Measurements from ENCODE around the gene SCYGR1.
"Not testable (repeated sequence)": the region's sequence is repeated elsewhere in the genome, so short reads cannot be mapped to it uniquely, and the experiment has no call there.

The SCYGR1 gene, protein sequence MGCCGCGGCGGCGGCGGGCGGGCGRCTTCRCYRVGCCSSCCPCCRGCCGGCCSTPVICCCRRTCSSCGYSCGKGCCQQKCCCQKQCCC

GRCh38 chr2:227387583-227387982 lies at the start of gene SCYGR1:
Gene SCYGR1 (minus strand): TSS chr2:227387949. CDS start chr2:227387949, 0 bp downstream.
- DNase-seq = not testable (repeated sequence)

DNA sequence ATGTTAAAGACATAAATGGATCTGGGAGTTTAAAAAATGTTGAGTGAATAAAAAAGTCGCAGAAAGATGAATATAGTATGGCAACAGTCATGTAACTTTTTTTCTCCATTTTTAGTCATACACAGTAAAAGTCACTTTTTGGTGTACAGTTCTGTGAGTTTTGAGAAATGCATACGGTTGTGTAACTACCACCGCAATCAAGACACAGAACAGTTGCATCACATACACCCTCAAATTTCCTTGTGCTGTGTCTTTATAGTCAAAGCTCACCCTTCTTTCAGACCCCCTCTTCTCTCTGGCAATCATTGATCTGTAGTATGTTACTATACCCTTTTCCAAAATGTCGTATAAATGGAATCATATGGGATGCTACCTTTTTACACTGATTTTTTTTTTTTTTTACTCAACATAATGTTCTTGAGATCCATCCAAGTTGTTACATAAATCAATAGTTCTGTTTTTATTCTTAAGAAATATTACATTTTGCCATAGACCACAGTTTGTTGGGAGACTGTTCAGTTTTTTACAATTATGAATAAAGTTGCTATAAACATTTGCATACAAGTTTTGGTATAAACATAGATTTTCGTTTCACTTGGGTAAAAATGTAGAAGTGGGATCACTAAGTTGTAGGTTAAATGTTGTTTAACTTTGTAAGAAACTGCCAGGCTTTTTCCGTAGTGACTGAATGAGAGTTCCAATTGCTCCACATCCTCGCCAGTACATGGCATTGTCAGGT lies 48.9 kb upstream of the SCYGR1 start:
- DNase-seq = no peak

DNA sequence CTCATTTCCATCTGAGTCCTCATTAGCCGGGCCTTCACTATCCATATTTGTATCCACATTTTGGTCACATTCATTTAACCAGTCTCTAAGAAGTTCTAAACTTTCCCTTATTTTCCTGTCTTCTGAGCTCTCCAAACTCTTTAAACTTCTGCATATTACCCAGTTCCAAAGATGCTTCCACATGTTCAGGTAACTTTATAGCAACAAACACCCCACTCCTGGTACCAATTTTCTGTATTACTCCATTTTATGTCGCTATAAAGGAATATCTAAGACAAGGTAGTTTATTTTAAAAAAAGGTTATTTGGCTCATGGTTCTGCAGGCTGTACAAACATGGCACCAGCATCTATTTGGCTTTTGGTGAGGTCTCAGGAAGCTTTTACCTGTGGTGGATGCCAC lies 45.4 kb upstream of the SCYGR1 start:
- DNase-seq = no peak

- DNase-seq = no peak
Observed at GRCh38 chr2:227430639-227431038, 42.9 kb upstream of the SCYGR1 start.

GRCh38 chr2:227428731-227429285 lies 41.1 kb upstream of the SCYGR1 start:
- DNase-seq = no peak

- DNase-seq = no peak
Observed at GRCh38 chr2:227423656-227424499, 36.1 kb upstream of the SCYGR1 start.

DNA sequence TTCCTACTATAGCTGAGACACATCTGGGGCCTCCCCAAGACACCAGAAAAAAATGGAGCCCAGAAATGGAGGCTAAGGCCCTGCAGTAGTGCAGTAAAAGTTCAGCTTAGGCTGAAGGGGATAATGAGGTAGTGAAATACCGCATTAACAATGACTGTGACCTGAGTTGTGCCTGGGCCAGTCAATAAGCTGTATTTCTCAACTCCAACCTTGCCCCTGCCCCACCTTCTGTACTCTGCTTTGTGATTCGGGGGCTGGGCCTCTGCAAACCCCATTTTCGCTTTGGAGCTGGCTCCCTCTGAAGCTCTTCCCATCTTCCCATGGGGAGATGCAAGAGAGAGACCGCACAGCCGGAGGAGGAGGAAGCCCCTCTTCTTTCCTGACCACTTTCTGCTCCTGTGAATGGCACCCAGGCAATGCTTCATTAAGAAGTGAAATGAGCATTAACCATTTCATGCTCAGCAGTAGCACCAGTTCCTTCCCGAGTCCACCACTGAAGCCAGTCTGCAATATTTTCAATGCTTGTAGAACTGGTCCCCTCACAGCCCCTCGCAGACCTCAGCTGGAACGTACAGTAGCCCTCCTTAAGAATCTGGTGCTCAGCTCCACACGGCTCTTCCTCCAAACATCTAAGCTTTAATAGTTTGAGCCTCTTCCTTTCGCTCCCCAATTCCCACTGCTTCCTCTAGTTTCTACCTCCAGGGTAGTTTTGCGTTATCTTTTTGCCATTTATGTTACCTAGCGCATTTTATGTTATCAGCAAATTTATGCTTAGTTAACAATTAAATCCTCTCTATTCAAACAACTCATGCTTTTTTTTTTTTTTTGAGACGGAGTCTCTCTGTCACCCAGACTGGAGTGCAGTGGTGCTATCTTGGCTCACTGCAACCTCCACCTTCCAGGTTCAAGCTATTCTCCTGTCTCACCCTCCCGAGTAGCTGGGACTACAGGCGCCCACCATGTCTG lies 32.6 kb upstream of the SCYGR1 start:
- DNase-seq = no peak

DNA sequence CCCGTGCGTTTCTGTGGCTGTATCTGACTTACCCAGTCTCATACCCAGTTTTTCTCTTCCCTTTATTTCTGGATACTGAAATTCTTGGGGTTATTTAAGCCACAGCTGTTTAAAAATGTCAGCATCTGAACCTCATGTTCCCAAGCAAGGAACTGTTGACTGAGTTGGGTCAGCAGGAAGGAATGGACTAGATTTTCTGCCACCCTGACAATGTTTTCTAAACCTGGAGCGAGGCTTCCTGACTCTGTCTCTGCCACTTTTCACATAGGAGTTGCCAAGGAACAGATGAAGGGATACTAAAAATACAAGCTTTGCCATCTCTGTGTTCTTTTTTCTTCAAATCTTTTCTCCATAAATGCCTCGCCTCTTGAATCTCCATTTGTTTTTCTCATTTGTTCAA lies 29.0 kb upstream of the SCYGR1 start:
- no peak for DNase-seq

GRCh38 chr2:227415538-227416424 lies 28.0 kb upstream of the SCYGR1 start:
- peak; percentile 71 for DNase-seq

- DNase-seq = no peak
Observed at GRCh38 chr2:227414846-227415245, 27.1 kb upstream of the SCYGR1 start.

- no peak for DNase-seq
Observed at GRCh38 chr2:227413371-227413770, 25.6 kb upstream of the SCYGR1 start.

- no peak for DNase-seq
Observed at GRCh38 chr2:227412877-227413276, 25.1 kb upstream of the SCYGR1 start.

DNA sequence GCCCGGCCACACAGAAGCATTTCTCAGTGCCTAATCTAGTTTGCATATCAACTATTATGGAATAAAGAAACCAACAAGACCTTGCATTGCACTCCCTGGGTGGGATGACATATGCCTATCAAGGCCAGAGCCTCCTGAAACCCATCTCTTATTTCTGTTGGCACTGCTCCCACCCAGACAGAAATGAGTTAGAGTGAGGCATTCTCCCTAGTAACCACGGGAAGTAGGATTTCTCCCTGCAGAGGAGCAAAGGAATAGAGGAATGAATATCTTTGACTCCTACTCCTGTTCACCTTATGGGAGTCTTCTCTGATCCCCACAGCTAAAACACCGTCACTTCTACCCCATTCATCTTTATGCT lies 24.2 kb upstream of the SCYGR1 start:
- DNase-seq = no peak

GRCh38 chr2:227411320-227411989 lies 23.7 kb upstream of the SCYGR1 start:
- DNase-seq = no peak

DNA sequence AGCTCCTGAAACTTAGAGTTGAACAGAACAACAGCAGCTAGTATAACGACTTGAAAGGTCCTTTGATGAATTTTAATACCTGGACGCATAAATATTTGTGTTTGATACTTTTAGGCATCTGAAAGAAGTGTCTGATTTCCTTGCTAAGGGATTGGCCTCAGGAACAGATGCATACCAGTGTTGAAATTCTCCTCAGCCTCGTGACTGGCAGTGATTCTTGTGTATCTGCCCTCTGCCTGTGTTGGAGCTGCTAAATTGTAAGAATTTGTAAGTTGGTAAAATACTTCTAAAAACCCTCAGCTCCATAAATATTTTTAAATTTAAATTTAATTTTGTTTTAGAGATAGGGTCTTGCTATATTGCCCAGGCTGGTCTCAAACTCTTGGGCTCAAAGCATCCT lies 22.4 kb upstream of the SCYGR1 start:
- DNase-seq = no peak

DNA sequence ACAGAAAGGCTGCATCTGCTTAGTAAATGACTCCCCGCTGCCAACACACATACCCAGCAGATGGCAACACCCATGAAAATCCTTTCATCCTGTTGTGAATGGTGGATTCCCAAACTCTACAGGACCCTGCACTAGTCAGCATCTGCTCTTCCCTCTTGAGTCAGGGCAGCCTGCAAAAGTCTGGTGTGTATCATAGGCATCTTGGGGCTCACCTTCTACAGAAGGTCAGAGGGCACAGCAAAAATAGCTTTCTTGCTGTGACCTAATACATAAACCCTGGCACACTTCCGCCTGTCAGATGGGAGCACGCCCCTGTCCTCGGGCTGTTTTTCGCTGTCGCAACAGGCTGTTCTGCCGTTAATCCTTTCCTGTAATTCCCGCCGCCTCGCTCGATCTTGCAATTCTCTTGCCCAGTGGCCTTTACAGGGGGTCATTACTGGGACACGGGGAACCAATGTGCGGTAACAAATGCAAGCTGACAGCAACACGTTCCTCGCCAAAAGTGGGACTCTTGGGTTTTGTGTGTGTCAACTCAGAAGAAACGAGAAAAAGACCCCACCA lies 19.9 kb upstream of the SCYGR1 start:
- no peak for DNase-seq

- DNase-seq = peak; percentile 88
Observed at GRCh38 chr2:227406177-227407031, 18.7 kb upstream of the SCYGR1 start.

- no peak for DNase-seq
Observed at GRCh38 chr2:227404585-227405271, 17.0 kb upstream of the SCYGR1 start.

GRCh38 chr2:227402959-227403358 lies 15.2 kb upstream of the SCYGR1 start:
- no peak for DNase-seq
